ENCODE measurements around the gene TMEM88. TPM values are rescaled to one million over a fixed set of nuclear protein-coding genes. Genes with fewer than 3 reads are reported as not detected.

The TMEM88 gene
- total and polyA plus RNA-seq, 2 of the 4 experiments (the other 2 are of a cell fraction), result 2.1 TPM; not detected in 1

GRCh38 chr17:7837408-7838088 lies 17.3 kb upstream of the TMEM88 start:
- H3K56ac ChIP-seq (ENCODE audit: extremely low read depth, insufficient read depth, low read length), result peak overlapping the region; percentile 46; the same call in 1 of the 2 replicates
- peak overlapping the region; percentile 84 for H2BK20ac ChIP-seq (ENCODE audit: low read depth, low read length)
- peak overlapping the region; percentile 83 for H3K14ac ChIP-seq (replicated peaks; ENCODE audit: low read depth, low read length)
- ATAC-seq (ENCODE audit: low read depth), result no peak
- ChIA-PET CTCF (interaction anchor here (3.4 kb wide), 1 partner anchor 20 kb away, joined by 10 read pairs; the partner anchor contains the start of gene NAA38), POLR2A (ENCODE audit: unreplicated experiment) (interaction anchor here (0.6 to 1.0 kb wide), 3 partner anchors 19 to 75 kb away, joined by 3 to 6 read pairs (median 4); partner anchors contain the start of gene NAA38)
- no peak overlapping the region; the same call in 1 of the 2 replicates for H3K18ac ChIP-seq (ENCODE audit: low read depth, low read length)
- H4K8ac ChIP-seq (ENCODE audit: low read depth in 2 of 2, low read length in 2 of 2), result peak overlapping the region; percentile 9 to 47; a peak in 3 of 4 replicates
- no peak for DNase-seq
- peak overlapping the region; percentile 92 for H2BK5ac ChIP-seq (ENCODE audit: low read depth, low read length, poor library complexity, severe bottlenecking)
- no peaks in the 10 kb centered on the region for H3K27me3 ChIP-seq (ENCODE audit: control insufficient read depth, insufficient read depth, low read length)
- BruUV-seq (replicated peaks), result no TSS peak
- H2AK5ac ChIP-seq (ENCODE audit: low read depth, low read length), result peak overlapping the region; percentile 73; the same call in 1 of the 2 replicates
- peak overlapping the region; percentile 76 for H3K9ac ChIP-seq (ENCODE audit: low read depth, low read length)
- peaks cover 9% of the 10 kb centered on the region; the same call in 1 of the 2 replicates for H3K9me1 ChIP-seq (ENCODE audit: insufficient read depth, low read length)
- H3K23ac ChIP-seq (ENCODE audit: low read depth, low read length), result peak overlapping the region; percentile 87
- intact Hi-C loops (cut with micrococcal nuclease), result loop anchor here (5.0 kb wide), 1 partner anchor 485 kb away; the partner anchor contains the start of gene KCTD11
- dilution Hi-C loops (cut with HindIII; ENCODE audit: low sequenced_read_pairs, unreplicated experiment), result no loop called here
- H3K9me3 ChIP-seq (ENCODE audit: control insufficient read depth, insufficient read depth, low read length), result no peaks in the 10 kb centered on the region
- in situ Hi-C loops (cut with MboI; ENCODE audit: low sequenced_read_pairs), result no loop called here
- H3K36me3 ChIP-seq (ENCODE audit: control insufficient read depth, insufficient read depth, low read length), result peaks cover 8% of the 10 kb centered on the region; the same call in 1 of the 2 replicates
- H3K4me3 ChIP-seq (ENCODE audit: insufficient read depth, low read depth, low read length), result peak overlapping the region; percentile 64
- no peak overlapping the region for H4K5ac ChIP-seq (ENCODE audit: low read depth, low read length)
- H4K91ac ChIP-seq (ENCODE audit: insufficient read depth, low read depth, low read length), result peak overlapping the region; percentile 41
- peaks cover 45% of the 10 kb centered on the region for H4K20me1 ChIP-seq (ENCODE audit: insufficient read depth, low read length)
- H3K27ac ChIP-seq (ENCODE audit: insufficient read depth, low read length), result peak overlapping the region; percentile 89
- peaks cover 20% of the 10 kb centered on the region for H3K4me1 ChIP-seq (ENCODE audit: control insufficient read depth, insufficient read depth, low read length)
- H3K4me2 ChIP-seq (ENCODE audit: low read depth, low read length), result peak overlapping the region; percentile 64
- peaks cover 19 to 59% of the 10 kb centered on the region in 2 experiments for H3K79me1 ChIP-seq (ENCODE audit: low read depth in 1 of 2, low read length in 2 of 2)
- H2AFZ ChIP-seq (replicated peaks; ENCODE audit: low read length, poor library complexity), result peak overlapping the region; percentile 98
- WGBS, 2 experiments (ENCODE audit: extremely low coverage in 2 of 2, insufficient read length in 1 of 2), result no CpG with 5 or more reads among the region's 8 CpGs
- peak overlapping the region; percentile 75 for H3K4ac ChIP-seq (ENCODE audit: low read depth, low read length)
- H2AK9ac ChIP-seq (replicated peaks; ENCODE audit: low read depth, low read length, poor library complexity), result peak overlapping the region; percentile 98
- peak overlapping the region; percentile 74 for H2BK120ac ChIP-seq (ENCODE audit: low read depth, low read length)
- H2BK15ac ChIP-seq (ENCODE audit: low read depth, low read length), result peak overlapping the region; percentile 95; the same call in 2 of the 3 replicates
- no peak for TF ChIP-seq POLR2A (IDR thresholded peaks at IDR 0.05; ENCODE audit: low read depth, low read length)
- no peak for TF ChIP-seq NFE2L2 (IDR thresholded peaks at IDR 0.05; ENCODE audit: low read depth, low read length)
- TF ChIP-seq ELK1 (IDR thresholded peaks at IDR 0.05; ENCODE audit: borderline replicate concordance, low read depth, low read length), result no peak
- no peak for TF ChIP-seq CHD1 (IDR thresholded peaks at IDR 0.05; ENCODE audit: low read depth, low read length)
- no peak for TF ChIP-seq BHLHE40 (IDR thresholded peaks at IDR 0.05; ENCODE audit: low read depth, low read length)
- no peak for TF ChIP-seq MAZ (IDR thresholded peaks at IDR 0.05; ENCODE audit: borderline replicate concordance, low read depth, low read length)
- TF ChIP-seq SMC3 (IDR thresholded peaks at IDR 0.05; ENCODE audit: low read depth, low read length), result no peak
- no peak for TF ChIP-seq MXI1 (IDR thresholded peaks at IDR 0.05; ENCODE audit: borderline replicate concordance, low read depth, low read length)
- no peak for TF ChIP-seq RFX5 (IDR thresholded peaks at IDR 0.05; ENCODE audit: low read depth, low read length)
- TF ChIP-seq RAD21 (IDR thresholded peaks at IDR 0.05; ENCODE audit: low read length), result no peak
- no peak for TF ChIP-seq CTCF (conservative IDR thresholded peaks at IDR 0.05; ENCODE audit: low read depth, low read length)
- no peak for TF ChIP-seq CEBPB (IDR thresholded peaks at IDR 0.05; ENCODE audit: low read depth, low read length)
- TF ChIP-seq RCOR1 (IDR thresholded peaks at IDR 0.05; ENCODE audit: insufficient replicate concordance, low read length), result no peak
- no peak for TF ChIP-seq USF2 (IDR thresholded peaks at IDR 0.05; ENCODE audit: low read depth, low read length)

Data from IMR-90 (cell line).